Activated naive CD4-positive, alpha-beta T cell treated with Interleukin-2 at 50 U/mL for 16 hours (primary cell): Measurements from ENCODE around the gene MESD.
"Not testable (repeated sequence)": the region's sequence is repeated elsewhere in the genome, so short reads cannot be mapped to it uniquely, and the experiment has no call there.

Experiments
- DNase-seq: peaks from one replicate; pipeline ENCODE4 v3.0.0-alpha.2; 2020

The MESD gene

DNA sequence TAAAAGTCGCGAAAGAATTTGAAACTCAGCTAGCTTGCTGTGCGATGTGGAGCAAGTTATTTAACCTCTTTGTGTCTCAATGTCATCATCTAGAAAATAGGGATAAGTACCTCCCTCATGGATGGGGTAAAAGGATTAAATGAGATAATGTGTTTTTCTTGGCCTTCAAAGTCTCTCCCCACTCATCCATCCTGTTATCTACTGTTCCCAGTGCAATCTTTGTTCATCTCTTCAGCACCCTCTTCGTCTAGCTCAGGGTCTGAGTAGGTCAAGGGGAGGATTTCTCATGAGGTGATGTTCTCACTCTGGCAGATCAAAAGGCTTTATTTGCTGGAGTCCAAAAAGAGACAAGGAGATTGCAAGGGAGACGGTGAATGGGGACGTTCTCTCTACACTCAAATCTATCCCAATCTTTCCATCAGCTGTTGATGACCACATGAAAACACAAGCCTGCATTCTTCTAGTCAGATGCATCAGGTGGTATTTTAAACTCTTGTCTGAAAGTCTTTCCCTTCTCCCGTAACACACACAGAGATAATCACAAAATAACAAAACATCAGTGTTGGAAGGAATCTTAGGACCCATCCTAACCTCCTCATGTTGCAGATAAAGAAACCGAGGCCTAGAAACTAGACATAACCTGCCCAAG is 1.3 kb downstream of the MESD start:
- no peak for DNase-seq

DNA sequence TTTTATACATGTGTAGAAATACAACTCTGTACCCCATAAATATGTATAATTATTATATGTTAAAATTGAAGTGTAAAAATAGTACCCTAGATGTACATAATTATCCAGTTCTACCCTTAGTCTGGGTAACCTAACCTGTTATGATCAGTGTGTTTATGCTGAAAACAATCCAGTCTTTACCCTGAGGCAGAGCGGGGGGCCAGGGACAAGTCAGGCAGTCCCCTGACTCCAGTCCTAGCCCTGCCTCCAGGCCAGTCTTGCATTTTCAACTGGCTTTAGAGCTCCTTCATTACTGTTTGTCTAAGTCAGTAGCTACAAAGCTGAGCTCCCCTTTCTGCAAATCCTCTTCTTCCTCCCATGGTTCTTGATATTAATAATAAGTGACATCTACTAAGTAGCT is 3.1 kb downstream of the MESD start:
- no peak for DNase-seq

DNA sequence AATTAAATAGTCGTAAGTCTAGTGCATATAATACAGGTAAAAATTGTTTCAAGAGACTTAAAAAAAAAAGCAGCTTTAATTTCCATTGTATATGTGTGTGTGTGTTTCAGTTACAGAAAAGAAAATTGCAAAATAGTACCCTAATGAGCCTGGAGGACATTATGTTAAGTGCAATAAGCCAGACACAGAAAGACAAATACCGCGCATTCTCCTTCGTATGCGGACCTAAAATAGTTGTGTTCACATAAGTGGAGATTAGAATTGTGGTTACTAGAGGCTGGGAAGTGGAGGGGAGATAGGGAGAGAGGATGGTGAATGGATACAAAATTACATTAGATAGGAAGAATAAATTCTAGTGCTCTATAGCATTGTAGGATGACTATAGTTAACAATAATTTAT is 3.6 kb downstream of the MESD start:
- DNase-seq: no peak

DNA sequence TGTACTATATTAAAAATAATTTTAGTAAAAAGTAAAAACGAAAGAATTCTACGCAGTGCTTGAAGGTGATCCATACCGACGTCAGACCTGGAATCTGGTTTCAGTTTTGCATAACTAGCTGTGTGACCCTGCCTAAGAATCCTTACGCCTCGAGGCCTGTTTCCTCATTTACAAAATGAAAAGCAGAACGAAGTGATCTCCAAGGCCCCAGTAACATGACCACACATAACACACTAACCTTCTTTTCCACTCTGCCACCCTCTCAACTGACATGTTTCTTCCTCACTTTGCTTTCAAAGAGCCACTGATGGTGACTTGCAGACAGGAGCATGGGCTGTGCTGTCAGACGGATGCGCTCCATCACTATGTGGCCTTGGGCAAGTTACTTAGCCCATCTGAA is 4.8 kb downstream of the MESD start:
- no peak for DNase-seq

DNA sequence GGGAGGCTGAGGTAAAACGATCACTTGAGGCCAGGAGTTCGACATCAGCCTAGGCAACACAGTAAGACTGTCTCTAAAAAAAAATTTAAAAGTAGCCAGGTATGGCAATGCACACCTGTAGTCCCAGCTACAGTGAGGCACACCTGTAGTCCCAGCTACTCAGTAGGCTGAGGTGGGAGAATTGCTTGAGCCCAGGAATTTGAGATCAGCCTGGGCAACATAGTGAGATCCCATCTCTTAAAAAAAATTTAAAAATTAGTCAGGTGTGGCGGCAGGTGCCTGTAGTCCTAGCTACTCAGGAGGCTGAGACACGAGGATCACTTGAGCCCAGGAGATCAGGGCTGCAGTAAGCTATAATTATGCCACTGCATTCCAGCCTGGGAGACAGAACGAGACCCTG is 6.8 kb downstream of the MESD start:
- no peak for DNase-seq

DNA sequence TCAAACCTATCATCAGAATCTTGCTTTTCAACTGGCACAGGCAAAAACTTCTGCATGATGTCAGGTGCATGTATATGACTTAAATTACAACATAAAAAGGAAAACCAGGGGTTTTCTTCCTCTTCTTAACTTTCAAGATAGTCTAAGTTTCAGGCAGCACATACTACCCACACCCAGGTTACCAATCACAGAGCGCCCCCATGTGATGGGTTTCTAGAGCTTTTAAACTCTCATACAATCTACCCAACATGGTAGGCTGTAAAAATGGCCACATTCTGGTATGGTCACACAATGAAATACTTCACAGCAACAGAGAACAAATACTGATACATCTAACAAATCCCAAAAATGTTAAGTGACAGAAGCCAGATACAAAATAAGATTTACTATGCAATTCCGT is 7.4 kb downstream of the MESD start:
- no peak for DNase-seq

DNA sequence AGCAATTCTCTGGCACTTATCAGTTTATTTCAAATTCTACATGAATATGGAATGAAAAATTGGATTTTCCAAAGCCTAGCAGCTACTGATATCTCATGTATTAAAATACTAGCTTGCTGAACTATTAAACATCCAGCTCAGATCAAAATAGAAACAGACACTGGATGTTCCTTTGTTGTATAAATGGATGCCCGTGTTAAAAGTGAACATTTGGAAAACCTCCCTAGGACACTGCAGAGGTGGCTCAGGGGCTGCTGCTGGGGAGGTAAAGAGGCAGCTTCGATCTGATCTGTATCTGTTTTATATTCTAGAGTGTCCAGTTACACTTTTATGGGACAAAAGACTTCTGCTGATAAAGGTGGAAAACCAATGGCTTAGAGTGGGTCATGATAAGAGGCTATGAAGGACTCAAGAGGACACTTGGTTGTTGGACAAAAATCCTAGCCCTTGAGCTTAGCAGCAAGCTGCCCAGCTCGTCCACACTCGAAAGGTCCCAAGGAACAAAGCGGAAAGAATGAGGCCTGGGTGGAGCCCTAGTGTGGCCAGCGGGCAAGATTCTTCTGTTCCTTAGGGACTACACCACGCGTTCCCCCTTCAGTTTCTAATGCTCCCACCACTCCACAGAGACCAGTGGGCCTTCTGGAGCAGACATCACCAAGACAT is 9.9 kb downstream of the MESD start:
- DNase-seq: no peak

DNA sequence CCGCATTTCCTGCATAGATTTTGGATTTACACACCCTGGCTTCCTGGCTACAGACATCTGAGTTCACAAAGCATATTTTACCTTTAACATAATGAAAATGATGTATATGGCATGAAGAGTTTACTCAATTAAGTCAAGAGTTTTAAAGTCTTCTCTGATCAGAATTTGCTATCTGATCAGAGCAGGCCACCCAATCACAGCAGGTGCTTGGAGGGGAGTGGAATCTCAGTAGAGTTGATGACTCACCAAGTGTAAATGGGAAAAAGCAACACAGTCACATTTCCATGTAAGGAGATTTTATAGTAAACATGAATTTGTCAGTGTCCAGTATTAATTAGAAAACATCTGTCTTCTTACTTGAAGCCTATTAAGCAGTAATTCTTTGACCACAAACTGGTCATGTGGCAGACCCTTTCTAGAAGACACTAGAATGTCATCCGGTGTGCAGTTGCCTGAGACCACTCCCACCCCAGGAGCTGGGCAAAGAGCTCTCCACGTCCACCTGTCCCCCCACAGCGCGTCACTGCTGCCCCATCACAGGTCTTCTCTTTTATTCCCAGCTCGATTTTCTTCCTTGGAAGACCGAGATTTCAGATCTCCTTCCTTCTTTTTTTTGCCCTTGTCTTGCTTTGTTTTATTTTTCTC is 10.8 kb downstream of the MESD start:
- no peak for DNase-seq

DNA sequence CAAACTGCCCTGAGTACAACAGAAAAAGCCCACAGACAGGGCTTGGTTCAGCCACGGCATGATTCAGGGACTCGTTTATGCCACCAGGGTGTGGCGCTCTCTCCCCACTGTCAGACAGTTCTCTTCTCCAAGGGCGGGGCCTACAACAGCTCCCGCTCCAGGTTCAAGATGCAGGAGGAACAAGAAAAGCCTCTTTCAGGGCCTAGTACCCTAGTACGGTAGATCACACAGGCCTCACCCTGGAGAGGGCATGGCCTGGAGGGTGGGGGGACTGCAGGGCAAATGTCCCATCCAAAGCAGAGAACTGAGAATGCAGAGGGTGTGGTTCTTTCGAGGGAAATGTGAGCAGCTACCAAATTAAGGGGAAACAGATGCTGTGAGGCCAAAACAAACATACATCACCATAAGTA is 12.0 kb downstream of the MESD start:
- DNase-seq: peak; percentile 31

DNA sequence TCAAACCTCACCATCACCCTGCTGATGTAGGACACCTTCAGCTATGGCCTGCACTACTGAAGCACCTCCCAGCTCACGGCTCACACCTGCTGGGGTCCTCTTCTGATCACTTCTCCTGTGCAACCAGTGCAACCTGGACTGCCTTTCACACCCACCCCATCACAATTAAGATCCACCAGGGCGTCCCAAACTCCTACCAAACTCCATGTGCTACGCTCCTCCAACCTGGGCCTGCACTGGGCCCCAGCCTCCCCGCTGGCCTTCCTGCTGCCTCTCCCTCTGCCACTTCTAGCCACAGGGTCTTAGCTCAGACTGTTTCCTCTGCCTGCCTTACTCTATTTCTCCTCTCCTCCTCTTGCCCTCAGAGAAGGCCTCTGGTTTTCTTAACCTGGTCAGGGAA is 12.8 kb downstream of the MESD start:
- no peak for DNase-seq

DNA sequence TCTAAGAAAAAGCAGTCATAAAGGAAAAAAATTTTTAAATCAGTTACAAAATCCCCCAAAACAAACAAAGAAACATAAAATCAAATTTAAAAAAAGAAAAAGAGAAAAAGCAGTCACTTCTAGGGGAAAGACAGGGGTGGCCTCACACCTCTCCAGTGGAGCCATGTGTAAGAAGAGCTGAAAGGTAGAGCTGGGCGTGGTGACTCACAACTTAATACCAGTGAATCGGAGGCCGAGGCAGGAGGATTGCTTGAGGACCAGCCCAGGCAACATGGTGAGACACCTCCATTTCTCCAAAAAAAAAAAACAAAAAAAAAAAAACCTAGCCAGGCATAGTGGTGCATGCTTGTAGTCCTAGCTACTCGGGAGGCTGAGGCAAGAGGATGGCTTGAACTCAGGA is 14.7 kb downstream of the MESD start:
- DNase-seq: no peak

DNA sequence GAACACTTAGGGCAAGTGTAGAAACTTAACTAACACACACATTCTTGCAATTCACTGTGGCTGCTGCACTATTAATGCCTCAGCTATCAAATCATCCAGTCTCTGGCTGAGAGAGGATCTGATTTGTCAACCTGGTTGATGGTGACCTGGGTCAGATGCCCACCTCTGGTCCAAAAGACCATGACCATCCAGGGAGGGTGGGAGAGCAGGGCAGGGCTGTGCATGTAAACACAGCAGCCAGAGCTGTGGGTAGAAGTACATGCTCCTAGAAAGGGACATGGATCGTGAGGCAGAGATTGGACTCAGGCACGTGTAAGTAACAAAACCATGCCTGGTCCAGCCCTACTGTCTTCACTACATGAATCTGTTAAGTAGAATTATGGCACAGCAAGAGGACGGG is 17.3 kb downstream of the MESD start:
- DNase-seq: no peak

DNA sequence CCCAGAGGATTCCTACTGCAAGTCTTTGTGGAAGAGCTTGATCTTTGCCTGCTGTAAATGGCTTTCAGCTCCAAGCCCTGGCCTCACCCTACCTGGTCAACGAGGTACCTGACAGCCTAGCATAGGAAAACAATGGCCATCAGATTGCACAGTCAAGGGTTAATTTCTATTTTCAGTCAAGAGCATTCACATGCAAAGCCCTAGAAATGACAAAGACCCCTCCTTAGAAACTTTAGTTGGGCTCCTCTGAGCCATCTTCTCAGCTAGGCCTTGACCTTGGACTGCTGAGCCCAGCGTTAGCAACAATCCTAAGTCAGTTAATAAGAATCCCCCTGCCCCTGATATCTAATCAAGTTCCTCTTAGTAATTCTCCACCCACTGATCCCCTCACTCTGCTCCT is 18.5 kb downstream of the MESD start:
- DNase-seq: no peak

DNA sequence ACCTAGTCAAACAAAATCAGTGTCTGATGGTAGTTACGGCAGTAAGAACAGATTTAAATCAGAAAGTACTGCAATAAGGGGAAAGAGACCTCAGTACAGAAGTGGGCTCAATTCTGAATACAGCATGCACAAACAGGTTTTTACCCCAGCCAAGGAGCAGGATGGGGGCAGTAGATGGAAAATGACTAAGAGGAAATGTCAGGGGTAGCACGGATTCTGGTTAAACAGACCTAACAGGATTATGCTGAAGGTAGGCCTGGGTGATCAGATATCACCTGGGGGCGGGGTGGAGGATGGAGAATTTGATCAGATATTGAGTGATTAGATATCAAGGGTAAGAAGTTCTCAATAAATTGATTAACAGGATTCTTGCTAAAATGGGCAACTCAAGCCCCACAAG is 19.0 kb downstream of the MESD start:
- no peak for DNase-seq

DNA sequence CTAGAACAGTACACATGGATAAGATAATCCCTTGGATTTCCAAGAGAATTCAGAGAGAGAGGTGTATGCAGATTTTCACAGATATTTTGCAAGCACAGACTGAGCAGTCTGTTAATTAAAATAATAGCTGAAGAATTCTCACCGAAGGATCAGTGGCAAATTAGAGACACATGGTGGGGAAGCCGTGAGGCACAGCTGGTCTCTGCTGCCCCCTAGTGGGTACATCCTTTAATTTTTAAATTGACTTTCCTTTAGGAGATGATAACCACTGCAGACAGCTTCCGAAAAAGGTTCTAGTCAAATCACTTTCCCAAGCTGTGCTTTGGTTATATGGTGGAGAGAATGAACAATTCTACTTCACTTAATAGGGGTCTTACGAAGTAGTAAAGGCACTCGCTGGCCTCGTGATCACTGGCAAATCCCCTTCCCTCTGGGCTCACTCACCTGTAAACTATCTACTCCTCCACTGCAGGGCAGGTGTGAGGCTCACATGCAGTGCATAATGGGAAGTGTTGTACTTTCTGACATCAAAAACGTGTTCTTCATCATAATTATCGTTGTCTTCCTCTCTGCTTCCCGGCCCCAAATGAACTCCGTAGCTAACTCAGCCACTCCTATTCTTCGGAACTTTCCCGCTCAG is 19.5 kb downstream of the MESD start:
- DNase-seq: peak; percentile 60

DNA sequence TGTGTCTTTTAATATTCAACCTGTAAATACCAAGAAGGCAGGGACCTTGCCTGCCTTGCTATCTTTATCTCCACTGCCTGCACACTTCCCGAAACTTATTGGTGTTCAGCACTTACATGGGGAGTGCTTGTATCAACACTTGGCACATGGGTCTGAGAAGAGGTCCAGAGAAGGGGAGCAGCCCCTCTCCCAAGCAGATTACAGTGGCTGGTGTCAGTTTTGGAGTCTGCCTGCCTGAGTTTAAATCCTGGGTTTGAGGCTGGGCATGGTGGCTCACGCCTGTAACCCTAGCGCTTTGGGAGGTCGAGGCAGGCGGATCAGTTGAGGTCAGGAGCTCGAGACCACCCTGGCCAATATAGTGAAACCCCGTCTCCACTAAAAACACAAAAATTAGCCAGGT is 20.3 kb downstream of the MESD start:
- no peak for DNase-seq

DNA sequence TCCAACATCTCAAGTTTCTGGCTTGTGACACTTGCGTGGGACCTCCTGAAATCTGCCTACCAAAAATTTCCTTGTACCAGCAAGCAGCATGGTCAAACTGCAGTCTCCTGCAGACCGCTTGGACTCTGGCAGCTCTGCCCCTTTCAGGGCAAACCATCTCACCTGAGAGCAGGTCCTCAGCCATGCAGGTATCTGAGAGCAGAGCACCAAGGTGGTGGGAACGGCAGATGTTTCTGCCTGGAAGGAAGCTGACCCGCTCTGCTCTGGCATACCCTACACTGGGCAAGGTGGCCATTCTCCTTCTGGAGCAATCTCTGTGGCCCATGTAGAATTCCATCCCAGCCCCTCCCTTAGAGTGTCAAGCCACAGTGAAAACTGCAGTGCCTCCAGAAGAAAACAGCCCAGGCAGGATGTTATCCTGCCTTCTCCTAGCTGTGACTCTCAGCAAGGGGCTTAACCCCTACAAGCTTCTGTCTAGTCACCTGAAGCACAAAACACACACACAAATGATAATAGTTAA is 21.6 kb downstream of the MESD start:
- DNase-seq: no peak

DNA sequence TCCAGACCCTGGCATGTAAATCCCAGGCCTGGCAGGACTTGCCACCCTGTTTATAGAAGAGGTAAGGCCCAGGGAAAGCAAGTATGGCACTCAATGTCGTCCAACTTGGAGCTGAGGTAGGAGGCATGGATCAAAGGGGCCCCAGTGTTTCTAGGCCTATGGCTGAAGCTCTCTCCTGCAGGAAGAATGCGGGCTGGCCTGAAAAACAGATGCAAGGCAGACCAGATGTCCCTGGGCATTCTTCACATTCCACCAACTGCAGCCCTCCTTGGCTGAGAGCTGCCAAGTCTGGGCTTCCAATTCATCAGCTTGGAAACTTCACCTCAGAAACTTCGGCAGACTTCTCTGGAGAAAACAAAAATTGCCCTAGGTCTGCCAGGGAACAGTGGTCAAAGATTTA is 22.2 kb downstream of the MESD start:
- DNase-seq: no peak

DNA sequence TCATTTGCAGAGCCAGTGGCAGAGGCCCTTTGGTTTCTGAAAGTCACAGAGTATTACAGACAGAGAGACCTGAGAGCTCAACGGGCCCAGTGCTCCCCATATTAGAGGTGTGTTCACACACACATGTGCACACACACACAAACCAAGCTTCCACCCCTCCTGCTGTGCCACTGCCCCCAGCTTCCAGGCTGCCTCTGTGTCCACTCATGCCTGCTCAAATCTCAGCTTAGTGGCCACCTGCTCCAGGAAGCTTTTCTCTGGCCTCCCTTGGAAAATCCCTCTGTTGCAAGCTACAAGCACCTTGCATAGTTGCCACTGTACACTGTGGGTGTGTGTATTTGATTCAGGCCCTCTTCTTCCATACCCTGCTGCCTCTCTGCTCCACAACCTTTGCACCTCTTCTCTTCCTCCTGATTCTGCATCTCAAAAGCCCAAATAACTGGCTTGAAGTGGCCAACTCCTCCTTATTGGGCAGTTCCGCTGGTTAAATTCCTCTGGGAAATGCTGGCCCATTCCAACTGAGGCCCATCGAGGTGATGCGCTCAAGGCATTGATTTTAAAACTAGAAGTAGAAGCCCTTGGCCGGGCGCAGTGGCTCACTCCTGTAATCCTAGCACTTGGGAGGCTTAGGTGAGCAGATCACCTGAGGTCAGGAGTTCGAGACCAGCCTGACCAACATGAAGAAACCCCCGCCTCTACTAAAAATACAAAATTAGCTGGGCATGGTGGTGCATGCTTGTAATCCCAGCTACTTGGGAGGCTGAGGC is 23.0 kb downstream of the MESD start:
- no peak for DNase-seq

DNA sequence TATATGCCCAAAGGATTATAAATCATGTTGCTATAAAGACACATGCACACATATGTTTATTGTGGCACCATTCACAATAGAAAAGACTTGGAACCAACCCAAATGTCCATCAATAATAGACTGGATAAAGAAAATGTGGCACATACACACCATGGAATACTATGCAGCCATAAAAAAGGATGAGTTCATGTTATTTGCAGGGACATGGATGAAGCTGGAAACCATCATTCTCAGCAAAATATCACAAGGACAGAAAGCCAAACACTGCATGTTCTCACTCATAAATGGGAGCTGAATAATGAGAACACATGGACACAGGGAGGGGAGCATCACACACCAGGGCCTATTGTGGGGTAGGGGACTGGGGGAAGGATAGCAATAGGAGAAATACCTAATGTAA is 24.2 kb downstream of the MESD start:
- not testable (repeated sequence) for DNase-seq

DNA sequence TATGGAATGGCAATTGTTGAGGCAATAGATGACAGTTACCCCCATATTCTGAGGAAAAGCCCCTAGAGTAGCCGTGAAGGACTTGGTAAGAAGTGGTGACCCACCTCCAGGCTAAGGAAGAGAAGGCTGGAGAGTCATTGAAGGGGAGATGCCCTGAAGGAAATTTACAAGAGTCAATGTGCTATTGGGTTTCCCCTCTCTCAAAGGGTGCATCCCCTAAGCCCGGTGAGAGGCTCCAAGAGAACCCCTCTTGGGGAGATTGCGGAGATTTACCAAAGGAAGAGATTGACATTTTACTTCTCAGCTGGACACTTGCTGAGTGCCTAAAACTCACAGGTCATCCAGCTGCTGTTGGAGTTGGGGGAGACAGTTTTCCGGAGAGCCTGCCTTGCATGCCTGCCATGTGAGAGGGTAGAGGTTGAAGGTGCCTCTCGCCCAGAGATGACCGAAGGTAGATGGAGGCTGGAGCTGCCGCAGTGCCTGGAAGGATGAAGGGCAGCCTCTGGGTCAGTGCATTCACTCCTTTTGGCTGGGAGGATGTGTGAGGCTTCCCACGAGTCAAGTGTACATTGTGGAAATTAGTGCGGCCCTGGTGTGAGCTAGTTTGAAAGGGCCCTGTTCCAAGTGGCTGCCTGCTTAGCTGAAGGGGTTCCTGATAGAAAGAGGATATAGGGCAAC is 30.7 kb downstream of the MESD start:
- DNase-seq: no peak

DNA sequence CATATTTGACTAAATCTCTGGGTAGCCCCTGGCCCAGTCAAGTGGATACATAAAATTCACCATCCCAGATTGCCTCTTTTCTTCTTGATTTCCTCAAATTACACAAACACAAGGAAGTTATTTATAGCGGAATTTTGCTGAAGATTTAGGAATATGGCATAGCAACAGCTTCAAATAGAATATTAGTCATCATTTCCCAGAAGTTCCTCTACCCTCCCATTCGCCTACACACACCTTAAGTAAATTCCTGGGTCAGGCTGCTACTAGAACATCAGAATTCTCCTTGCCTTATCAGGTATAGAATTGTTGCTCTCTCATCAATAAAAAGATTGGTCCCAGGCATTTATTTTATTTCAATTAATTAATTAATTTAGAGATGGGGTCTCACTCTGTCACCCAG is 31.6 kb downstream of the MESD start:
- no peak for DNase-seq

DNA sequence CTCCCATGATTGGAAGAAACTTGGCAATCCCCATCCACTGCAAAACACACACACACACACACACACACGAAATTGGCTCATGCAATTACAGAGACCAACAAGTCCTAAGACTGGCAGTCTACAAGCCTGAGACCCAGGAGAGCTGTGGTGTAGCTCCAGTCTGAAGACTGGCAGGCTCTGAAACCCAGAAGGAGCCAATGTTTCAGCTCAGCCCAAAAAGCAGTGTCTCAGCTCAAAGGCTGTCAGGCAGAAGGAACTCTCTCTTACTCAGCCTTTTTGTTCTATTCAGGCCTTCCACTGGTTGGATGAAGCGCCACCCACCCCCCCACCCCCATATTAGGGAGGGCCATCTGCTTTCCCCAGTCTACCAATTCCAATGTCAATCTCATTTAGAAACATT is 32.1 kb downstream of the MESD start:
- no peak for DNase-seq
